GM23338 (cell line): ENCODE results near the gene AKT2. TPM values are rescaled to one million over a fixed set of nuclear protein-coding genes. Genes with fewer than 3 reads are reported as not detected.

ENCODE experiments used
- ATAC-seq: fragments of 200-7000 bp; cut with Tn5 transposase; 3 replicates; pipeline ENCODE4 v1.9.1; 2020
- DNase-seq: peaks from one replicate; pipeline ENCODE4 v3.0.0-alpha.2; 2015; ENCODE audit warnings: low spot score
- H2AFZ ChIP-seq: fragments of 200-600 bp; sonication (generic); 2 replicates; pipeline ENCODE4 v1.8.0; 2016; ENCODE audit warnings: antibody characterized with exemption, mild to moderate bottlenecking, moderate library complexity
- H3F3A ChIP-seq: fragments of 200-600 bp; sonication (generic); replicated peaks from 2 replicates; pipeline ENCODE4 v1.8.0; 2017; ENCODE audit warnings: antibody characterized with exemption, mixed run types, low read depth
- H3K27ac ChIP-seq: fragments of 200-600 bp; sonication (generic); 2 replicates; pipeline ENCODE4 v1.6.1; 2016; ENCODE audit warnings: low read depth
- H3K27me3 ChIP-seq: fragments of 200-600 bp; sonication (generic); 2 replicates; pipeline ENCODE4 v1.8.0; 2016; ENCODE audit warnings: mild to moderate bottlenecking, mixed run types, moderate library complexity; ENCODE audit not compliant: insufficient read depth
- H3K36me3 ChIP-seq: fragments of 200-600 bp; sonication (generic); 2 replicates; pipeline ENCODE4 v1.8.0; 2016; ENCODE audit warnings: mild to moderate bottlenecking; ENCODE audit not compliant: insufficient read depth
- H3K4me1 ChIP-seq: fragments of 200-600 bp; sonication (generic); 2 replicates; pipeline ENCODE4 v1.8.0; 2016; ENCODE audit warnings: mild to moderate bottlenecking, moderate library complexity; ENCODE audit not compliant: insufficient read depth
- H3K4me2 ChIP-seq: fragments of 200-600 bp; sonication (generic); 2 replicates; pipeline ENCODE4 v1.7.1; 2017; ENCODE audit warnings: mixed run types
- H3K4me3 ChIP-seq: fragments of 200-600 bp; sonication (generic); 2 replicates; pipeline ENCODE4 v1.6.1; 2016; ENCODE audit warnings: mixed run types
- H3K79me2 ChIP-seq: fragments of 200-600 bp; sonication (generic); replicated peaks from 2 replicates; pipeline ENCODE4 v1.8.0; 2017; ENCODE audit warnings: mild to moderate bottlenecking; ENCODE audit not compliant: insufficient read depth
- H3K9me2 ChIP-seq: fragments of 200-600 bp; sonication (generic); 2 replicates; pipeline ENCODE4 v1.8.0; 2017; ENCODE audit not compliant: insufficient read depth
- H4K20me1 ChIP-seq: fragments of 200-600 bp; sonication (generic); replicated peaks from 2 replicates; pipeline ENCODE4 v1.8.0; 2017; ENCODE audit warnings: mild to moderate bottlenecking; ENCODE audit not compliant: insufficient read depth
- H3K27ac Mint-ChIP-seq: 2 replicates; pipeline ENCODE4 v1.8.0; 2020; ENCODE audit warnings: inconsistent platforms, mild to moderate bottlenecking, moderate library complexity, mixed read lengths
- H3K27me3 Mint-ChIP-seq: 3 replicates; pipeline ENCODE4 v1.8.0; 2022; ENCODE audit warnings: low read depth, mild to moderate bottlenecking, moderate library complexity, mixed read lengths, inconsistent platforms; ENCODE audit not compliant: insufficient read depth, poor library complexity
- H3K36me3 Mint-ChIP-seq: 3 replicates; pipeline ENCODE4 v1.8.0; 2021; ENCODE audit warnings: low read depth, mild to moderate bottlenecking, inconsistent platforms, moderate library complexity, mixed read lengths
- H3K4me1 Mint-ChIP-seq: 3 replicates; pipeline ENCODE4 v1.8.0; 2020; ENCODE audit warnings: mild to moderate bottlenecking, inconsistent platforms, mixed read lengths
- H3K4me3 Mint-ChIP-seq: 3 replicates; pipeline ENCODE4 v1.8.0; 2021; ENCODE audit warnings: moderate library complexity, mild to moderate bottlenecking, inconsistent platforms, mixed read lengths
- H3K9me3 Mint-ChIP-seq: 3 replicates; pipeline ENCODE4 v1.8.0; 2020; ENCODE audit warnings: moderate library complexity, mild to moderate bottlenecking, inconsistent platforms, mixed read lengths
- CREB1 ChIP-seq: fragments of 250-450 bp; sonication (Bioruptor Pico); IDR thresholded peaks from 2 replicates; pipeline ENCODE4 v1.5.0; 2020; ENCODE audit warnings: low read depth, mild to moderate bottlenecking, moderate library complexity
- CTCF ChIP-seq, 2 experiments: fragments of 200-600 bp in 1 of 2; sonication (generic) in 1 of 2; conservative IDR thresholded peaks; 2 replicates each; pipeline versions ENCODE4 v1.5.1 to v1.6.1; 2016 to 2017; ENCODE audit warnings: antibody characterized with exemption in 2 of 2, low read depth in 2 of 2, mild to moderate bottlenecking in 2 of 2, moderate library complexity in 1 of 2
- EZH2 ChIP-seq: fragments of 200-600 bp; sonication (generic); IDR thresholded peaks from one replicate; pipeline ENCODE4 v1.8.0; 2017; ENCODE audit warnings: antibody characterized with exemption, mild to moderate bottlenecking, low read depth; ENCODE audit not compliant: unreplicated experiment
- EZH2phosphoT487 ChIP-seq: fragments of 200-600 bp; sonication (generic); IDR thresholded peaks from one replicate; pipeline ENCODE4 v1.8.1; 2018; ENCODE audit warnings: antibody characterized with exemption; ENCODE audit not compliant: unreplicated experiment
- JUNB ChIP-seq: IDR thresholded peaks from one replicate; pipeline ENCODE4 v1.6.1; 2016; ENCODE audit warnings: antibody characterized with exemption; ENCODE audit not compliant: unreplicated experiment
- NANOG ChIP-seq: IDR thresholded peaks from 2 replicates; pipeline ENCODE4 v1.6.1; 2016; ENCODE audit warnings: antibody characterized with exemption, borderline replicate concordance
- POLR2AphosphoS5 ChIP-seq: IDR thresholded peaks from 2 replicates; pipeline ENCODE4 v1.6.1; 2016; ENCODE audit warnings: antibody characterized with exemption, low read depth
- STAT1 ChIP-seq: IDR thresholded peaks from one replicate; pipeline ENCODE4 v1.6.1; 2016; ENCODE audit warnings: antibody characterized with exemption; ENCODE audit not compliant: unreplicated experiment
- ZNF114 ChIP-seq: fragments of 250-450 bp; sonication (Bioruptor Pico); IDR thresholded peaks from 2 replicates; pipeline ENCODE4 v1.5.0; 2020; ENCODE audit warnings: mild to moderate bottlenecking, moderate library complexity
- ZNF462 ChIP-seq: fragments of 250-450 bp; sonication (Bioruptor Pico); IDR thresholded peaks from 2 replicates; pipeline ENCODE4 v1.5.0; 2020; ENCODE audit warnings: mild to moderate bottlenecking, moderate library complexity
- polyA plus RNA-seq: library from polyadenylated mRNA; unstranded; fragments of >200 nt; fragmentation: Nextera tagmentation; extraction: Ambion mirVana; gene quantifications from 2 replicates; pipeline ENCODE4 v1.2.1, GENCODE V29; 2016
- total RNA-seq: library from RNA; depleted of rRNA; stranded (reverse); fragments of >200 nt; shearing (Covaris generic); gene quantifications from 2 replicates; pipeline ENCODE4 v1.2.3, GENCODE V29; 2014

AKT2 gene
- total and polyA plus RNA-seq, 2 experiments from 2014 or later, result 17.6 to 123 TPM

GRCh38 chr19:40198272-40198990 lies 86.7 kb downstream of the AKT2 start:
- H3K4me3 ChIP-seq, result no peak overlapping the region
- peaks cover 3% of the 10 kb centered on the region; the same call in 2 of the 3 replicates for H3K36me3 Mint-ChIP-seq
- no peaks in the 10 kb centered on the region for H3K9me2 ChIP-seq
- H3K9me3 Mint-ChIP-seq, result no peaks in the 10 kb centered on the region; the same call in 2 of the 3 replicates
- no peaks in the 10 kb centered on the region for H3K79me2 ChIP-seq
- H3K27me3 Mint-ChIP-seq, result peaks cover 3% of the 10 kb centered on the region
- H3K27ac ChIP-seq, result no peak overlapping the region
- no peak overlapping the region for H3K4me3 Mint-ChIP-seq
- H3K4me1 Mint-ChIP-seq, result peaks cover 5% of the 10 kb centered on the region
- H4K20me1 ChIP-seq, result no peaks in the 10 kb centered on the region
- no peak for DNase-seq
- no peak overlapping the region for H3K27ac Mint-ChIP-seq
- no peaks in the 10 kb centered on the region for H3F3A ChIP-seq
- ATAC-seq, result no peak
- peaks cover 2% of the 10 kb centered on the region; the same call in 1 of the 2 replicates for H3K4me1 ChIP-seq
- H3K4me2 ChIP-seq, result no peak overlapping the region
- H2AFZ ChIP-seq, result no peak overlapping the region
- H3K27me3 ChIP-seq, result no peaks in the 10 kb centered on the region
- TF ChIP-seq CTCF (conservative IDR thresholded peaks at IDR 0.05; ENCODE audit: low read depth in 2 of 2), result 0 out of 4 replicates have a peak, but pooled peaks of 1 of the 2 experiments have one; percentile 1
- TF ChIP-seq JUNB, result no peak
- TF ChIP-seq POLR2AphosphoS5, result no peak
- TF ChIP-seq EZH2, result no peak
- no peaks in the 10 kb centered on the region for H3K36me3 ChIP-seq

GRCh38 chr19:40193587-40193849 lies 91.6 kb downstream of the AKT2 start:
- Histone ChIP-seq H3K27ac (no peak overlapping the region), H3K9me2 (no peaks in the 10 kb centered on the region), H4K20me1 (no peaks in the 10 kb centered on the region), H3K79me2 (no peaks in the 10 kb centered on the region), H3F3A (0 out of 2 replicates have a peak, but pooled peaks cover 3% of the 10 kb centered on the region), H3K4me2 (peak overlapping the region; percentile 89; the same call in 1 of the 2 replicates), H3K4me3 (peak overlapping the region; percentile 99; the same call in 1 of the 2 replicates), H3K4me1 (peaks cover 13% of the 10 kb centered on the region), H2AFZ (no peak overlapping the region), H3K27me3 (no peaks in the 10 kb centered on the region), H3K36me3 (no peaks in the 10 kb centered on the region)
- peaks cover 14% of the 10 kb centered on the region for H3K27me3 Mint-ChIP-seq
- H3K4me1 Mint-ChIP-seq, result peaks cover 15% of the 10 kb centered on the region
- H3K9me3 Mint-ChIP-seq, result no peaks in the 10 kb centered on the region; the same call in 2 of the 3 replicates
- DNase-seq (no peak), ATAC-seq (no peak)
- H3K4me3 Mint-ChIP-seq, result peak overlapping the region; percentile 19; the same call in 1 of the 3 replicates
- no peaks in the 10 kb centered on the region; the same call in 2 of the 3 replicates for H3K36me3 Mint-ChIP-seq
- H3K27ac Mint-ChIP-seq, result no peak overlapping the region
- no peak for TF ChIP-seq STAT1
- TF ChIP-seq ZNF462 (CRISPR knock-in tag), result no peak
- no peak for TF ChIP-seq EZH2
- TF ChIP-seq CREB1 (CRISPR knock-in tag), result no peak
- no peak for TF ChIP-seq CTCF (conservative IDR thresholded peaks at IDR 0.05; ENCODE audit: low read depth in 2 of 2)
- no peak for TF ChIP-seq JUNB
- no peak for TF ChIP-seq POLR2AphosphoS5
- no peak for TF ChIP-seq EZH2phosphoT487
- no peak for TF ChIP-seq NANOG
- no peak for TF ChIP-seq ZNF114 (CRISPR knock-in tag)
